ENCODE data around the gene RTN4IP1. TPM values are rescaled to one million over a fixed set of nuclear protein-coding genes. Genes with fewer than 3 reads are reported as not detected.
"Not testable (repeated sequence)": the region's sequence is repeated elsewhere in the genome, so short reads cannot be mapped to it uniquely, and the experiment has no call there.

The RTN4IP1 gene
- total RNA-seq, 4 donors from 2014 or later, result 5.4 to 15.3 (median 9.3) TPM

DNA sequence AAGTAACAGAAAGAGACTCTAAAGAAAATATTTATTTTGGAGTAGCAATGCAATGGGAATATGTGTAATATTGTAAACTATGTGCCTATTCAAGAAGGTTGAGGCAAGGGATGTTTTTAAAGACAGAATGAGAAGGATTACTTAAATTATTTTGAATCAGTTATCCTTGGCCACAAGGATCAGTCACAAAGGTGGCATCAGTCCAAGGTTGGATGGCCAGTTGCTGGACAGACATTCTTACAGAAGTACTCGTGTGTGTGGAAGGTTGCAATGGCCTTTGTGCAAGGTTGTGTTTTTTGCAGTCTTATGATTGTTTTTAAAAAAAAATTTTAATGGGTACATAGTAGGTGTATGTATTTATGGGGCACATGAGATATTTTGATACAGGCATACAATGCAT is 2.0 kb upstream of the RTN4IP1 start:
- intact Hi-C loops (cut with DNase I; ENCODE audit: low total_unique reads), result no loop called here
- no peak for ATAC-seq
- Histone ChIP-seq H3K4me3 (no peak overlapping the region), H3K27ac (no peak overlapping the region), H3K4me1 (peaks cover 18 to 23% of the 10 kb centered on the region in 2 donors), H3K9me3 (no peaks in the 10 kb centered on the region), H3K36me3 (no peaks in the 10 kb centered on the region), H3K27me3 (no peaks in the 10 kb centered on the region)
- in situ Hi-C loops (cut with MboI; ENCODE audit: low sequenced_read_pairs in 4 of 4), result no loop called here
- DNase-seq, result no peak
- TF ChIP-seq, protein P1, sequence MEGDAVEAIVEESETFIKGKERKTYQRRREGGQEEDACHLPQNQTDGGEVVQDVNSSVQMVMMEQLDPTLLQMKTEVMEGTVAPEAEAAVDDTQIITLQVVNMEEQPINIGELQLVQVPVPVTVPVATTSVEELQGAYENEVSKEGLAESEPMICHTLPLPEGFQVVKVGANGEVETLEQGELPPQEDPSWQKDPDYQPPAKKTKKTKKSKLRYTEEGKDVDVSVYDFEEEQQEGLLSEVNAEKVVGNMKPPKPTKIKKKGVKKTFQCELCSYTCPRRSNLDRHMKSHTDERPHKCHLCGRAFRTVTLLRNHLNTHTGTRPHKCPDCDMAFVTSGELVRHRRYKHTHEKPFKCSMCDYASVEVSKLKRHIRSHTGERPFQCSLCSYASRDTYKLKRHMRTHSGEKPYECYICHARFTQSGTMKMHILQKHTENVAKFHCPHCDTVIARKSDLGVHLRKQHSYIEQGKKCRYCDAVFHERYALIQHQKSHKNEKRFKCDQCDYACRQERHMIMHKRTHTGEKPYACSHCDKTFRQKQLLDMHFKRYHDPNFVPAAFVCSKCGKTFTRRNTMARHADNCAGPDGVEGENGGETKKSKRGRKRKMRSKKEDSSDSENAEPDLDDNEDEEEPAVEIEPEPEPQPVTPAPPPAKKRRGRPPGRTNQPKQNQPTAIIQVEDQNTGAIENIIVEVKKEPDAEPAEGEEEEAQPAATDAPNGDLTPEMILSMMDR (IDR thresholded peaks at IDR 0.05 in 4 of 5, conservative IDR thresholded peaks at IDR 0.05 in 1 of 5), result no peak
- no peak for TF ChIP-seq POLR2A (IDR thresholded peaks at IDR 0.05)

DNA sequence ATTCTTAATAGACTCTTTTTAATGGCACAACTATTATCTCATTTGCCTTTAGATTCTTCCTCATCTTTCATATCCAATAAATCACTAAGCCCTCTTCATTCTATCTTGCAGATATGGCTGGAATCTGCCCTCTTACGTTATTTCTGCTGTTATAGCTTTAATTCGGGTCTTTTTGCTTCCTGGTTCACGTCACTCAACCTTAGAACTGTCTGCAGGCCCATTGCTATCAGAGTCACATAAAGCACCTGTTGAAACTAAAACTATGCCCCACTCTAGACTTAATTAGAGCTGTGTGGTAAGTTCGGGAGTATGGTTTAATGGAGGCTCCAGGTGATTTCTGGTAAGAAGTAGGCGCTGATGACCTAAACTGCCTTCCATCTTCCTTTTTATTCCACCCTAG is 1.1 kb upstream of the RTN4IP1 start:
- peak overlapping the region in 2 of 4 donors; percentile 85 for H3K27ac ChIP-seq
- no peaks in the 10 kb centered on the region for H3K27me3 ChIP-seq
- H3K36me3 ChIP-seq, result no peaks in the 10 kb centered on the region
- peak overlapping the region; percentile 77 to 92 (median 88) for H3K4me3 ChIP-seq
- no peak for TF ChIP-seq POLR2A (IDR thresholded peaks at IDR 0.05)
- TF ChIP-seq, protein P1 (IDR thresholded peaks at IDR 0.05 in 4 of 5, conservative IDR thresholded peaks at IDR 0.05 in 1 of 5), result no peak
- no peaks in the 10 kb centered on the region for H3K9me3 ChIP-seq
- in situ Hi-C loops (cut with MboI; ENCODE audit: low sequenced_read_pairs in 4 of 4) (no loop called here), intact Hi-C loops (cut with DNase I; ENCODE audit: low total_unique reads) (no loop called here)
- DNase-seq, result no peak
- ATAC-seq, result no peak
- H3K4me1 ChIP-seq, result peaks cover 18 to 23% of the 10 kb centered on the region in 2 donors

DNA sequence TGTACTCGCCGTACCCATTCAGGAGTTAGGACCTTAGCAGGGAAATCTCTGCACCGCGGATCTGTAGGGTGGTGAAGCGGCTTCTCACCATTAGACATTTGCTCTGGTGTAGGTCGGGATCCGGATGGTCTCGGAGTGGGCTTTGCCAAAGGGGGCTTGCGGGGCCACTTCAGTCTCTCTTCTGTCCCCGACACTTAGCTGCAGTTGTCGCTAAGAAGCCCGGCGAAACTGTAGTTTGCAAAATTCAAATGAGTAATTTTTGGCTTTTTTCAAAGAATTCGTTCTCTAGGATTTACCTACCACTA is 513 bp upstream of the RTN4IP1 start:
- Histone ChIP-seq H3K27me3 (no peaks in the 10 kb centered on the region), H3K9me3 (no peaks in the 10 kb centered on the region), H3K4me3 (peak overlapping the region; percentile 77 to 92 (median 88)), H3K27ac (peak overlapping the region; percentile 85 to 88 (median 86)), H3K36me3 (no peaks in the 10 kb centered on the region), H3K4me1 (peaks cover 18 to 23% of the 10 kb centered on the region in 2 donors)
- intact Hi-C loops (cut with DNase I; ENCODE audit: low total_unique reads), result no loop called here
- in situ Hi-C loops (cut with MboI; ENCODE audit: low sequenced_read_pairs in 4 of 4), result no loop called here
- no peak for TF ChIP-seq POLR2A (IDR thresholded peaks at IDR 0.05)
- TF ChIP-seq, protein P1 (IDR thresholded peaks at IDR 0.05 in 4 of 5, conservative IDR thresholded peaks at IDR 0.05 in 1 of 5), result no peak
- ATAC-seq (no peak), DNase-seq (no peak)

DNA sequence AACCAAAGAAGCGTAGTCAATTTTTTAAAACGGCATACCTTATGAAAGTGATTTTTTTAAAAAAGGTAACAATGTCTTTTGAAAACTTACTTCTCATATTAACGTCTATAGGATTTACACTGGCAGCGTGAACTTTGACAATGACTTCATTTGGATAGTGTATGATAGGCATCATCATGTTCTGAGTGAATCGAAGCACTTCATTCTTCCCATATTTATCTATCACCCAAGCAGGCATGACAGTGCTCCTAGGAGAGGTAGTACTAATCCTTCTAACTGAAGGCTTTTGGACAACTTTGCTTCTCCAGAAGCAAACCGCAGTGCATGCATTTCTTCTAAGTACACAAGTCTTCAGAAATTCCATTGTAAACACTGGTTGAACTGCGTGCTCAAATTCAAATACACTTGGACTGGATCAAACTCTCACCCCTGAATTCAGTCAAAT is 618 bp downstream of the RTN4IP1 start:
- H3K9me3 ChIP-seq, result no peaks in the 10 kb centered on the region
- TF ChIP-seq POLR2A (IDR thresholded peaks at IDR 0.05), result no peak
- TF ChIP-seq, protein P1 (IDR thresholded peaks at IDR 0.05 in 4 of 5, conservative IDR thresholded peaks at IDR 0.05 in 1 of 5), result no peak
- H3K4me1 ChIP-seq, result peaks cover 18 to 23% of the 10 kb centered on the region in 2 donors
- ATAC-seq (no peak), DNase-seq (no peak)
- H3K36me3 ChIP-seq, result no peaks in the 10 kb centered on the region
- intact Hi-C loops (cut with DNase I; ENCODE audit: low total_unique reads), result no loop called here
- peak overlapping the region; percentile 85 to 88 (median 86) for H3K27ac ChIP-seq
- peak overlapping the region; percentile 77 to 92 (median 88) for H3K4me3 ChIP-seq
- in situ Hi-C loops (cut with MboI; ENCODE audit: low sequenced_read_pairs in 4 of 4), result no loop called here
- no peaks in the 10 kb centered on the region for H3K27me3 ChIP-seq

DNA sequence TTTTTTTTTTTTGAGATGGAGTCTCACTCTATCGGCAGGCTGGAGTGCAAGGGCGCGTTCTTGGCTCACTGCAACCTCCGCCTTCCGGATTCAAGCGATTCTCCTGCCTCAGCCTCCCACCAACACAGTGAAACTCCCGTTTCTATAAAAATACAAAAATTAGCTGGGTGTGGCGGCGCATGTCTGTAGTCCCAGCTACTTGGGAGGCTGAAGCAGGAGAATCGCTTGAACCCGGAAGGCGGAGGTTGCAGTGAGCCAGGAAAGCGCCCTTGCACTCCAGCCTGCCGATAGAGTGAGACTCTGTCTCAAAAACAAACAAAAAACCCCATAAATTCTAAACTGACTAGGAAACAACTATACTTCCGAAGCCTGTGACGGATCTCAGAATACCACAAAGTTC is 1.5 kb downstream of the RTN4IP1 start:
- H3K9me3 ChIP-seq; intact Hi-C loops (cut with DNase I; ENCODE audit: low total_unique reads); H3K27ac ChIP-seq; in situ Hi-C loops (cut with MboI; ENCODE audit: low sequenced_read_pairs in 4 of 4); DNase-seq; H3K27me3 ChIP-seq; H3K36me3 ChIP-seq; ATAC-seq; H3K4me3 ChIP-seq: not testable (repeated sequence)
- peaks cover 18 to 23% of the 10 kb centered on the region in 2 donors for H3K4me1 ChIP-seq

All from gastrocnemius medialis (tissue), 4 donors.